ENCODE data around the gene DSP. TPM values are rescaled to one million over a fixed set of nuclear protein-coding genes. Genes with fewer than 3 reads are reported as not detected.

Gene DSP
- polyA plus RNA-seq, 5 donors, result 38.9 to 76.2 (median 60.2) TPM

Other genes with a start within 250 kb of the DSP start
- gene SSR1, start 228.5 kb upstream of the DSP start, polyA plus RNA-seq (ENCODE audit: insufficient read depth in 1 of 5, insufficient read length in 5 of 5, low replicate concordance in 1 of 5), result 100 to 1,000 TPM; 105 to 128 (median 124) TPM
- under 1 TPM in 4 of 5 donors, not detected in 1; 0.05 to 0.15 (median 0.10) TPM for gene CAGE1, start 151.9 kb upstream of the DSP start, polyA plus RNA-seq (ENCODE audit: insufficient read depth in 1 of 5, insufficient read length in 5 of 5, low replicate concordance in 1 of 5)
- gene RIOK1, start 151.9 kb upstream of the DSP start, polyA plus RNA-seq (ENCODE audit: insufficient read depth in 1 of 5, insufficient read length in 5 of 5, low replicate concordance in 1 of 5), result 10 to 100 TPM; 30.1 to 37.1 (median 32.6) TPM
- 10 to 100 TPM; 18.6 to 35.2 (median 27.1) TPM for gene SNRNP48, start 48.5 kb downstream of the DSP start, polyA plus RNA-seq (ENCODE audit: insufficient read depth in 1 of 5, insufficient read length in 5 of 5, low replicate concordance in 1 of 5)
- gene BMP6, start 184.4 kb downstream of the DSP start, polyA plus RNA-seq (ENCODE audit: insufficient read depth in 1 of 5, insufficient read length in 5 of 5, low replicate concordance in 1 of 5), result 1 to 10 TPM; 2.3 to 5.6 (median 3.8) TPM

Measured in right lung (tissue), 5 donors.